HG03439 (cell line): ENCODE results near the gene MEF2A.
A peak's percentile ranks its signal among the peaks of the same experiment; 100 is the strongest.
"Not testable (repeated sequence)": the region's sequence is repeated elsewhere in the genome, so short reads cannot be mapped to it uniquely, and the experiment has no call there.

ENCODE experiments used
- ATAC-seq: cut with Tn5 transposase; IDR thresholded peaks from one replicate; pipeline ENCODE4 v1.9.1; 2021; ENCODE audit warnings: mild to moderate bottlenecking, moderate library complexity; ENCODE audit not compliant: unreplicated experiment

Gene MEF2A

GRCh38 chr15:99722406-99722805 lies 156.6 kb downstream of the MEF2A start:
- no peak for ATAC-seq

GRCh38 chr15:99726333-99726732 lies 160.5 kb downstream of the MEF2A start:
- no peak for ATAC-seq

GRCh38 chr15:99727330-99727729 lies 161.5 kb downstream of the MEF2A start:
- no peak for ATAC-seq

- no peak for ATAC-seq
Measured at GRCh38 chr15:99727733-99728132, 161.9 kb downstream of the MEF2A start.

- no peak for ATAC-seq
Measured at GRCh38 chr15:99728916-99729315, 163.1 kb downstream of the MEF2A start.

- no peak for ATAC-seq
Measured at GRCh38 chr15:99729327-99729726, 163.5 kb downstream of the MEF2A start.

GRCh38 chr15:99729920-99730319 lies 164.1 kb downstream of the MEF2A start:
- no peak for ATAC-seq

- no peak for ATAC-seq
Measured at GRCh38 chr15:99731336-99732123, 165.7 kb downstream of the MEF2A start.

GRCh38 chr15:99732124-99732750 lies 166.5 kb downstream of the MEF2A start:
- no peak for ATAC-seq

GRCh38 chr15:99732751-99733267 lies 167.0 kb downstream of the MEF2A start:
- peak; percentile 8 for ATAC-seq

- ATAC-seq = peak; percentile 97
Measured at GRCh38 chr15:99733268-99734039, 167.7 kb downstream of the MEF2A start, which contains the start of gene LYSMD4. LYSMD4 (minus strand) TSS chr15:99733437; CDS start chr15:99731999, 1,438 bp downstream.

GRCh38 chr15:99734040-99734291 lies 168.2 kb downstream of the MEF2A start:
- not testable (repeated sequence) for ATAC-seq

GRCh38 chr15:99734575-99734974 lies 168.8 kb downstream of the MEF2A start:
- ATAC-seq = no peak

GRCh38 chr15:99735868-99736267 lies 170.1 kb downstream of the MEF2A start:
- ATAC-seq = no peak

GRCh38 chr15:99736702-99737101 lies 170.9 kb downstream of the MEF2A start:
- no peak for ATAC-seq

- no peak for ATAC-seq
Measured at GRCh38 chr15:99738021-99738847, 172.4 kb downstream of the MEF2A start.

- ATAC-seq = no peak
Measured at GRCh38 chr15:99741835-99742234, 176.1 kb downstream of the MEF2A start.

GRCh38 chr15:99744142-99744541 lies 178.4 kb downstream of the MEF2A start:
- no peak for ATAC-seq

- ATAC-seq = no peak
Measured at GRCh38 chr15:99745370-99746086, 179.7 kb downstream of the MEF2A start.

GRCh38 chr15:99749386-99749785 lies 183.6 kb downstream of the MEF2A start:
- ATAC-seq = no peak
